GM12873 (cell line): ENCODE data around the gene TRAF2.

Source experiments
- TF ChIP-seq, protein P1 (sequence below): IDR thresholded peaks from 2 replicates; pipeline ENCODE4 v1.5.1; 2012; ENCODE audit warnings: low read depth, mild to moderate bottlenecking, moderate library complexity, low read length, control low read depth; ENCODE audit not compliant: insufficient read depth; ENCODE audit errors: missing control alignments

TRAF2 gene

DNA sequence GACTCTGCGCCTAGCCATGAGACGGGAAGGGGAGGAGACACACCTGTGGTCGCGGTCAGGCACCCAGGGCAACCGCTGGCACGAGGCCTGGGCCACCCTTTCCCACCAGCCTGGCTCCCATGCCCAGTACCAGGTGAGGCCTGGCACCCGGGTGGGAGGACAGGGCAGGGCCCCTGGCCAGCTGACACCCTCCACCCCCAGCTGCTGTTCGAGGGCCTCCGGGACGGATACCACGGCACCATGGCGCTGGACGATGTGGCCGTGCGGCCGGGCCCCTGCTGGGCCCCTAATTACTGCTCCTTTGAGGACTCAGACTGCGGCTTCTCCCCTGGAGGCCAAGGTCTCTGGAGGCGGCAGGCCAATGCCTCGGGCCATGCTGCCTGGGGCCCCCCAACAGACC is 29.1 kb upstream of the TRAF2 start:
- TF ChIP-seq, protein P1, sequence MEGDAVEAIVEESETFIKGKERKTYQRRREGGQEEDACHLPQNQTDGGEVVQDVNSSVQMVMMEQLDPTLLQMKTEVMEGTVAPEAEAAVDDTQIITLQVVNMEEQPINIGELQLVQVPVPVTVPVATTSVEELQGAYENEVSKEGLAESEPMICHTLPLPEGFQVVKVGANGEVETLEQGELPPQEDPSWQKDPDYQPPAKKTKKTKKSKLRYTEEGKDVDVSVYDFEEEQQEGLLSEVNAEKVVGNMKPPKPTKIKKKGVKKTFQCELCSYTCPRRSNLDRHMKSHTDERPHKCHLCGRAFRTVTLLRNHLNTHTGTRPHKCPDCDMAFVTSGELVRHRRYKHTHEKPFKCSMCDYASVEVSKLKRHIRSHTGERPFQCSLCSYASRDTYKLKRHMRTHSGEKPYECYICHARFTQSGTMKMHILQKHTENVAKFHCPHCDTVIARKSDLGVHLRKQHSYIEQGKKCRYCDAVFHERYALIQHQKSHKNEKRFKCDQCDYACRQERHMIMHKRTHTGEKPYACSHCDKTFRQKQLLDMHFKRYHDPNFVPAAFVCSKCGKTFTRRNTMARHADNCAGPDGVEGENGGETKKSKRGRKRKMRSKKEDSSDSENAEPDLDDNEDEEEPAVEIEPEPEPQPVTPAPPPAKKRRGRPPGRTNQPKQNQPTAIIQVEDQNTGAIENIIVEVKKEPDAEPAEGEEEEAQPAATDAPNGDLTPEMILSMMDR, result no peak

DNA sequence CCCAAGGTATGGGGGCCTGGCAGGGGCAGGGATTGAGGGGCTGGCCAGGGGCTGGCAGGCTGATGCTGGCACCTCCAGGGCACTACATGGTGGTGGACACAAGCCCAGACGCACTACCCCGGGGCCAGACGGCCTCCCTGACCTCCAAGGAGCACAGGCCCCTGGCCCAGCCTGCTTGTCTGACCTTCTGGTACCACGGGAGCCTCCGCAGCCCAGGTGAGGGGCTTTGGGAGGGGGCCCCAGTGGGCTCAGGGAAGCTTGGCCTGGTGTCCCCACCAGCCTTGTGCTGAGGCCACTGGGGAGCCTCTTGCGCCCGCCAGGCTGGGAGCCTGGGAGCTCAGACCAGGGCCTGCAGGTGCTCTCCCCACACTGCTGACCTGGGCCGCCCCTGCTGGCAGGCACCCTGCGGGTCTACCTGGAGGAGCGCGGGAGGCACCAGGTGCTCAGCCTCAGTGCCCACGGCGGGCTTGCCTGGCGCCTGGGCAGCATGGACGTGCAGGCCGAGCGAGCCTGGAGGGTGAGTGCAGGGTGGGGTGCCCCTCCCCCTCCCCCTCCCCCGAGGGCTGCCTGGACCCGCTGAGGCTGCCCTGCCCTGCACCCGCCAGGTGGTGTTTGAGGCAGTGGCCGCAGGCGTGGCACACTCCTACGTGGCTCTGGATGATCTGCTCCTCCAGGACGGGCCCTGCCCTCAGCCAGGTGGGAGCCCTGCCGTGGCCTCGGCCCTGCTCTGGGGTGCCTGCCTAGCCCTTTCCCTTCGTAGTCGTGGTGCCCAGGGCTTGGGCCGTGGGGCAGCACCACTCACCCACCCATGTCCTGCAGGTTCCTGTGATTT is 28.5 kb upstream of the TRAF2 start:
- TF ChIP-seq, protein P1, result no peak

DNA sequence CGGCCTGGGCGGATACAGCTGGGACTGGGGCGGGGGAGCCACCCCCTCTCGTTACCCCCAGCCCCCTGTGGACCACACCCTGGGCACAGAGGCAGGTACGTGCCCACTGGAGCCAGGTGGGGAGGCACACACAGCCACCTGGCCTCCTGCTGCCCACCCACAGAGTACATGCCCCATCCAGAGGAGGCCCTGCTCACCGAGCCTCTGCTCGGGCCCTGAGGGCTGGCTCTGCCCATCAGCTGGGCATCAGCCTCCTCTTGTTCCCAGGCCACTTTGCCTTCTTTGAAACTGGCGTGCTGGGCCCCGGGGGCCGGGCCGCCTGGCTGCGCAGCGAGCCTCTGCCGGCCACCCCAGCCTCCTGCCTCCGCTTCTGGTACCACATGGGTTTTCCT is 27.9 kb upstream of the TRAF2 start:
- TF ChIP-seq, protein P1, result no peak

DNA sequence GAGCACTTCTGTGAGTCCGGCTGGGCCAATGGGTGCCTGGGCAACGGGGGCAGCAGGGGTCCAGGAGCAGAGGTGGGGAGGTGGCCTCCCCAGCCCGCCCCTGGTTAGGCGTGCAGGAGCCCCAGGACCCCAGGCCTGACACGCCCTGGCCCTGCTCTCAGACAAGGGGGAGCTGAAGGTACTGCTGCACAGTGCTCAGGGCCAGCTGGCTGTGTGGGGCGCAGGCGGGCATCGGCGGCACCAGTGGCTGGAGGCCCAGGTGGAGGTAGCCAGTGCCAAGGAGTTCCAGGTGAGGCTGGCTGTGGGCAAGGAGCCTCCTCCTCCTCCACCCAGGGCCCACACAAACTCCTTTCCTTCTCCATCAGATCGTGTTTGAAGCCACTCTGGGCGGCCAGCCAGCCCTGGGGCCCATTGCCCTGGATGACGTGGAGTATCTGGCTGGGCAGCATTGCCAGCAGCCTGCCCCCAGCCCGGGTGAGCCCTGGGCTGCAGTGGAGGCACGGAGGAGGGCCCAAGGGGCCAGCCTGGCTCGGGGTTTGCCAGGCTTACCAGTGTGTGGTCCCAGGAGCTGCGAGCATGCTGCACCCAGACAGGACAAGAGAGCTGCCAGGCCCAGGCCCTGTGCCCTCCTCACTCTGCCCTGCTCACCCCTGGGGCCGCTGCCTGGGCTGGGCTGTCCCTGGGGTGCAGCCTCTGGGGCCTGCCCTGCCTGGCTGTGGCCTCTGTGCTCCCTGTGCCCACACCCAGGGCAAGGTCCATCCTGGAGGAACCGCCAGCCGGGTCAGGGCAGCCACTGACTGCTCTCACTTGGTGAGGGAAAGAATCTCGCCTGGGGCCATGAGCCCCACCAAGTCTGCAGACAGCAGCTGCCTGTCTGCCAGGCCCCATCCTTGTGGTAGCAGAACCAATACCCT is 27.2 kb upstream of the TRAF2 start:
- TF ChIP-seq, protein P1, result no peak

DNA sequence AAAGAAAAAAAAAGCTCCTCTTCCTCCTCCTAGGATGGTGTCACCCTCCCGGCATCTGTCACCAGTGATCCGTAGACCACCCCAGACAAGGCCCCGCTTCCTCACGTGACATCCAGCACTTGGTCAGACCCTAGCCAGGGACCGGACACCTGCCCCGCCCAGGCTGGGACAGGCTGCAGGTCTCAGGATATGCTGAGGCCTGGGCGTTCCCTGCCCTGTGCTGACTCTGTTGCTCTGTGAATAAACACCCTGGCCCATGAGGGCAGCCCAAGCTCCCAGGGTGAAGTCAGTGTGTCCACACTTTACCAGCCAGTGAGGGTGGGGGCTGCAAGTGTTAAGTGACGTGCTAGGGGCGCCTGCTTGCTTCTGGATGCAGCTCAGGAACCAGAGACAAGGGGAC is 25.8 kb upstream of the TRAF2 start:
- TF ChIP-seq, protein P1, result no peak

DNA sequence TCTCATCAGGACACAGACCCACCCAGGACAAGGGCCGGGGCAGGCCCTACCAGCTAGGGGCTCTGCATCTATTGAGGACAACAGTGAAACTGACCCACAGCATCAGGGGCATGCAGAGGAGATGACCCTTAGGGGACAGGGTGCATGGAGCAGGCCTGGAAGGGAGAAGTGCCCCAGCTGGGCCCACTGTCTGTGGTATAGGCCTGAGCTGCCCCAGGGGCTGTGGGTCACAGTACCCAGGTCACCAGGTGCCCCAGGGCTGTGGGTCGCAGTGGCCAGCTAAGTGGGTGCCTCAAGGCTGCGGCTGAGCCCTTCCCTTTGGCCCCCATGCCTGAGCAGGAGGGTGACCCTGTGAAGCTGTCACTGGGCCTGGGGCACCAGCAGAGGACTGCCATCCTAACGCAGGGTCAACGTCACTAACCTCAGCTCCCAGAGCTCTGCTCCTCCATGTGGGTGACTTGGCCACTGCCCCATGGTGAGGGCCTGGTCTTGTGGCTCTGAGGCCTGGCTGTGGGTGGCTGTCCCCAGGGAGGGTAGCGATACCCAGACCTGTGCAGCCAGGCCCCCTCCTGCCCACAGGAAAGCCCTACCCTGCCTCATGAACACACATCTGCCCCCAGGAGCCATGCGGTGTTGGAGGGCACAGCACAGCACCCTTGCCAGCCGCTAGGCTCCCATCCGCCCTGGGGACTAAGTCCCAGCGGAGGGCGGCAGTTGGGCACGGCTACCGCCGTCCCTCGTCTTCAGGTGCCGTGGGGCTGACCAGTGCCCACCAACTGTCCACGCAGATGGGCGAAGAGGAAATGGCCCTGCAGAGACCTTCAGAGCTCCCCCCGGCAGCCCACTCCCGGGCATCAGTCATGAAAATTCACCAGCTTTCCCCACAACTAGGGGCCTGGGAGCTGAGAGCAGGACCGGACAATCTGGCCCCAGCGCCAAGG is 25.1 kb upstream of the TRAF2 start:
- TF ChIP-seq, protein P1, result no peak
